ENCODE data around the gene SCN1B. TPM values are rescaled to one million over a fixed set of nuclear protein-coding genes. Genes with fewer than 3 reads are reported as not detected.

The SCN1B gene
- total and polyA plus RNA-seq, 2 of the 13 experiments (the other 11 are each of a cell fraction or from before 2014, with no cell fraction given), result 2.7 to 20.1 TPM

DNA sequence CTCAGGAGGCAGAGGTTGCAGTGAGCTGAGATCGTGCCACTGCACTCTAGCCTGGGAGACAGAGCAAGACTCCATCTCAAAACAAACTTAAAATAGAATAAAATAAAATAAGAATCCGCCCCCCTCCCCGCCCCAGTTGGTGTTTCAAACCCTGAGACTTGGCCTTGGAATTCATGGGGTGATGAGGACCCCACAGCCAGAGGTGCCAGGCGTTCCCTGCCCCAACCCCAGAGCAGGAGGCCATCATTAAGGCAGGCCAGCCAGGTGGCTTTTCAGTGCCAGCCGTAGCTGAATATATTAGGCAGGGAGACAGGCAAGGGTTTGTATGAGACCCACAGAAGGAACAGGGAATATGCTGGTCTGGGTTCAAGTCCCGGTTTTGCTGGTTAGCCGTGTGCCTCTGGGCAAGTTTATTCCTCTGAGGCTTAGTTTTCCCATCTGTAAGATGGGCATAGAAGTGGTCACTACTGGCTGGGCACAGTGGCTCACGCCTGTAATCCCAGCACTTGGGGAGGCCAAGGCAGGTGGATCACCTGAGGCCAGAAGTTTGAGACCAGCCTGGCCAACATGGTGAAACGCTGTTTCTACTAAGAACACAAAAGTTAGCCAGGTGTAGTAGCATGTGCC is 23.5 kb downstream of the SCN1B start:
- peaks cover 43% of the 10 kb centered on the region; the same call in 1 of the 2 replicates for H4K20me1 ChIP-seq (ENCODE audit: insufficient read depth, low read length)
- H3K4me1 ChIP-seq (ENCODE audit: insufficient read depth, low read length), result no peaks in the 10 kb centered on the region
- no peak overlapping the region for H3K4me3 ChIP-seq (replicated peaks in 1 of 3; ENCODE audit: insufficient read depth in 1 of 3, low read depth in 2 of 3, low read length in 3 of 3)
- CTCF ChIA-PET (ENCODE audit: low intra/inter-chr PET ratio, low total read pairs), result no interaction called here
- no peak for FAIRE-seq
- in situ Hi-C loops (cut with HindIII; ENCODE audit: extremely low pct_ligation_motif_present, low pct_unique_long_range_greater_than_20kb), result no loop called here
- no peak for ATAC-seq
- H3K27ac ChIP-seq (ENCODE audit: extremely low read length, insufficient read depth, low read length), result no peak overlapping the region
- intact Hi-C loops (cut with micrococcal nuclease; ENCODE audit: unreplicated experiment), result no loop called here
- TF ChIP-seq ZNF629 (CRISPR knock-in tag; conservative IDR thresholded peaks at IDR 0.05), result peak; percentile 77
- 0 out of 2 replicates have a peak, but pooled peaks have one; percentile 39 for TF ChIP-seq ZMYM3 (CRISPR knock-in tag; IDR thresholded peaks at IDR 0.05)
- TF ChIP-seq, protein P1, sequence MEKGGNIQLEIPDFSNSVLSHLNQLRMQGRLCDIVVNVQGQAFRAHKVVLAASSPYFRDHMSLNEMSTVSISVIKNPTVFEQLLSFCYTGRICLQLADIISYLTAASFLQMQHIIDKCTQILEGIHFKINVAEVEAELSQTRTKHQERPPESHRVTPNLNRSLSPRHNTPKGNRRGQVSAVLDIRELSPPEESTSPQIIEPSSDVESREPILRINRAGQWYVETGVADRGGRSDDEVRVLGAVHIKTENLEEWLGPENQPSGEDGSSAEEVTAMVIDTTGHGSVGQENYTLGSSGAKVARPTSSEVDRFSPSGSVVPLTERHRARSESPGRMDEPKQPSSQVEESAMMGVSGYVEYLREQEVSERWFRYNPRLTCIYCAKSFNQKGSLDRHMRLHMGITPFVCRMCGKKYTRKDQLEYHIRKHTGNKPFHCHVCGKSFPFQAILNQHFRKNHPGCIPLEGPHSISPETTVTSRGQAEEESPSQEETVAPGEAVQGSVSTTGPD (CRISPR knock-in tag; IDR thresholded peaks at IDR 0.05), result no peak
- no peak for TF ChIP-seq NR1H2 (CRISPR knock-in tag; IDR thresholded peaks at IDR 0.05; ENCODE audit: borderline replicate concordance, low read depth)
- no peak for TF ChIP-seq SOX6 (IDR thresholded peaks at IDR 0.05)
- no peak for TF ChIP-seq SOX6 (CRISPR knock-in tag; IDR thresholded peaks at IDR 0.05)
- no peak for TF ChIP-seq NFYB (CRISPR knock-in tag; IDR thresholded peaks at IDR 0.05)
- TF ChIP-seq AGO2 (optimal IDR thresholded peaks at IDR 0.05; ENCODE audit: low read depth, low read length), result peak; percentile 54
- no peak overlapping the region for H3K4me2 ChIP-seq (ENCODE audit: low read depth, low read length)
- H3K27me3 ChIP-seq (ENCODE audit: control insufficient read depth in 1 of 2, insufficient read depth in 2 of 2, low read length in 2 of 2), result no peaks in the 10 kb centered on the region
- no peak overlapping the region for H2AFZ ChIP-seq (ENCODE audit: low read length)
- H3K36me3 ChIP-seq (replicated peaks in 1 of 2; ENCODE audit: control insufficient read depth in 1 of 2, insufficient read depth in 2 of 2, low read length in 2 of 2), result peaks cover 22 to 45% of the 10 kb centered on the region in 2 experiments; a peak in 4 of 5 replicates
- H3K9ac ChIP-seq (ENCODE audit: insufficient read depth, low read depth, low read length), result no peak overlapping the region
- peaks cover under 1% of the 10 kb centered on the region for H3K79me2 ChIP-seq (ENCODE audit: insufficient read depth, low read length)
- no TSS peak for BruUV-seq (replicated peaks)
- DNase-seq (ENCODE audit: low spot score), result no peak
- 93% methylated on average over 7 of the region's 9 CpGs for whole genome bisulfite sequencing (ENCODE audit: low lambda C conversion rate)
- POLR2A ChIA-PET, result interaction anchor here (0.7 to 3.2 kb wide), 2 partner anchors 11 to 591 kb away, joined by 3 to 8 read pairs; partner anchors contain the start of gene HPN
- H3K9me3 ChIP-seq (ENCODE audit: low read length), result no peaks in the 10 kb centered on the region
